ENCODE measurements around the gene FER. TPM values are rescaled to one million over a fixed set of nuclear protein-coding genes. Genes with fewer than 3 reads are reported as not detected.
"Not testable (repeated sequence)": the region's sequence is repeated elsewhere in the genome, so short reads cannot be mapped to it uniquely, and the experiment has no call there.

Gene FER
- total RNA-seq, 5 donors from 2014 or later (not counting 1 experiment from before 2014, with no cell fraction given) = 7.0 to 19.6 (median 10.4) TPM

DNA sequence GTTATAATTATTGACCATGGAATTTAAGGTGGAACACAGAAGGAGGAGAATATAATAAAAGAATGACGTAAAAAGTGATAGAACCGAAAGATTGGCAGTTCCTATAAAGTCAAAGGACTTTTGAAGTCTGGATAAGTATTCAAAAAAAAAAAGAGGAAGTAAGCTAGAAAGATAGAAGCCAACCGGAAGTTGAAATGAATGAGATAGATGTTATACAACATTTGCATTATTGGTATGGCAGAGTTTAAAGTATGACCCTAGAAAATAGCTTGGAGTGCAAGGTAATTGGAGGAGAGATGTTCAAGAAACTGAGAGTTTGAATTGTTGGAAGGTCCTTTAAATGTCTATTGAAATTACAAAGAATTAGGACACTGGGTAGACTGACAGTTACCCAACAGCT, 293.6 kb downstream of the FER start:
- no peak overlapping the region for H3K27ac ChIP-seq (ENCODE audit: low read length)
- no peaks in the 10 kb centered on the region for H3K27me3 ChIP-seq (replicated peaks in 1 of 2; ENCODE audit: control insufficient read depth in 2 of 2, extremely low read depth in 1 of 2, insufficient read depth in 2 of 2, low read length in 1 of 2)
- ATAC-seq (replicated peaks in 1 of 4) (no peak), DNase-seq (no peak)
- Mint-ChIP-seq H3K4me3 (no peak overlapping the region), H3K27ac (no peak overlapping the region), H3K36me3 (no peaks in the 10 kb centered on the region), H3K4me1 (no peaks in the 10 kb centered on the region), H3K27me3 (no peaks in the 10 kb centered on the region), H3K9me3 (no peaks in the 10 kb centered on the region)
- H3K4me1 ChIP-seq (ENCODE audit: control insufficient read depth in 1 of 2, extremely low read depth in 1 of 2, insufficient read depth in 2 of 2, low read length in 2 of 2) = no peaks in the 10 kb centered on the region
- no peaks in the 10 kb centered on the region for H3K36me3 ChIP-seq (ENCODE audit: control insufficient read depth in 2 of 2, extremely low read depth in 1 of 2, insufficient read depth in 1 of 2, low read length in 1 of 2)
- CTCF ChIA-PET = interaction anchor here in 1 of 2 donors (0.6 kb wide), 1 partner anchor 398 kb away, joined by 3 read pairs; no protein-coding TSS in a partner anchor
- WGBS (ENCODE audit: insufficient coverage) = 74% methylated on average over 3 of the region's 3 CpGs
- POLR2A ChIA-PET = no interaction called here
- no peaks in the 10 kb centered on the region for H3K9me3 ChIP-seq
- H3K4me3 ChIP-seq (ENCODE audit: control insufficient read depth in 1 of 2, extremely low read depth in 1 of 2, low read length in 1 of 2) = no peak overlapping the region

DNA sequence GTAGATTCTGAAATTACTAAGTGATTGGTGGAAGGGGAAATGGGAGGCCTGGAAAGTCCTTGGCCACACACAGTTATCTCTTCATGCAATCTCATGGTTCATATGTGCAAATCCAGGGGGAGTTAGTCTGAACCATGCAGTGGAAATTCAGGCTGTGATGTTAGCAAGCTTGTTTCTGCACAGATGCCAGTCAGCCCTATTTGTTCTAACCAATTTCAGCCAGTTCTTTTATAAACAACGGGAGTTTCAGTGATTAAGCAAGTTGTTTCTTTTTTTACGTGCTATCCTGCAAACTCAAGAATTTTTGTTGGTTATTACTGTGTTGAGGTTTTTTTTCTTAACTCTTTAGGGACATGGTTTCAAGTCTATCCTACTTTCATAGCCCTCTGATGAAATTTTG, 298.0 kb downstream of the FER start:
- Histone ChIP-seq H3K27me3 (replicated peaks in 1 of 2; ENCODE audit: control insufficient read depth in 2 of 2, extremely low read depth in 1 of 2, insufficient read depth in 2 of 2, low read length in 1 of 2) (no peaks in the 10 kb centered on the region), H3K4me3 (ENCODE audit: control insufficient read depth in 1 of 2, extremely low read depth in 1 of 2, low read length in 1 of 2) (no peak overlapping the region), H3K4me1 (ENCODE audit: control insufficient read depth in 1 of 2, extremely low read depth in 1 of 2, insufficient read depth in 2 of 2, low read length in 2 of 2) (no peaks in the 10 kb centered on the region), H3K27ac (ENCODE audit: low read length) (no peak overlapping the region), H3K36me3 (ENCODE audit: control insufficient read depth in 2 of 2, extremely low read depth in 1 of 2, insufficient read depth in 1 of 2, low read length in 1 of 2) (no peaks in the 10 kb centered on the region), H3K9me3 (no peaks in the 10 kb centered on the region)
- CTCF ChIA-PET = no interaction called here
- POLR2A ChIA-PET = interaction anchor here in 1 of 2 donors (1.0 kb wide), 1 partner anchor 20 kb away, joined by 3 read pairs; no protein-coding TSS in a partner anchor
- H3K27me3 Mint-ChIP-seq = no peaks in the 10 kb centered on the region
- no peak overlapping the region for H3K27ac Mint-ChIP-seq
- H3K4me1 Mint-ChIP-seq = no peaks in the 10 kb centered on the region
- DNase-seq (no peak), ATAC-seq (replicated peaks in 1 of 4) (no peak)
- H3K36me3 Mint-ChIP-seq = peaks cover 3% of the 10 kb centered on the region
- WGBS (ENCODE audit: insufficient coverage) = no CpG with 5 or more reads among the region's 2 CpGs
- no peak overlapping the region for H3K4me3 Mint-ChIP-seq
- no peaks in the 10 kb centered on the region for H3K9me3 Mint-ChIP-seq

DNA sequence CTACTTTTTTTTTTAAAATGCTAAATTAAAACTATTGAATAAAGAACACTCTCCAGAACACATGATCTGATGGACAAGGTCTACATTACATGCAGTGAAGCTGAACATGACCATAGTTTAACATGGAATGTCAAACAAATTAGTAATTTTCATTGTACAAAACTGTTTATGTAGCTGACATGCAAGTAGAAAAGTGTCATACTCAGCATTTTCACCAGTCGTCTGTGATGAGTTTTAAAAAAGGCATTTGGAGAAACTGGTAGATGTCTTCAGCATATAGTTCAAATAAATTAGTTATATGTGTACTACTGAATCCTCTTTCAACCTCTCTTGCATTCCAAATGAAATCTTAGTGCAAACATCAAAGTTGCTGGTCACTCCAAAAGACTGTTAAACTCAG, 301.9 kb downstream of the FER start:
- ChIA-PET CTCF (no interaction called here), POLR2A (no interaction called here)
- Mint-ChIP-seq H3K27me3 (no peaks in the 10 kb centered on the region), H3K4me3 (no peak overlapping the region), H3K27ac (no peak overlapping the region), H3K9me3 (no peaks in the 10 kb centered on the region), H3K4me1 (no peaks in the 10 kb centered on the region), H3K36me3 (peaks cover 21% of the 10 kb centered on the region)
- H3K27me3 ChIP-seq (replicated peaks in 1 of 2; ENCODE audit: control insufficient read depth in 2 of 2, extremely low read depth in 1 of 2, insufficient read depth in 2 of 2, low read length in 1 of 2) = no peaks in the 10 kb centered on the region
- DNase-seq = no peak
- H3K36me3 ChIP-seq (ENCODE audit: control insufficient read depth in 2 of 2, extremely low read depth in 1 of 2, insufficient read depth in 1 of 2, low read length in 1 of 2) = no peaks in the 10 kb centered on the region
- no peak for ATAC-seq (replicated peaks in 1 of 4)
- WGBS (ENCODE audit: insufficient coverage) = no CpG with 5 or more reads among the region's 1 CpG
- H3K4me1 ChIP-seq (ENCODE audit: control insufficient read depth in 1 of 2, extremely low read depth in 1 of 2, insufficient read depth in 2 of 2, low read length in 2 of 2) = no peaks in the 10 kb centered on the region
- no peak overlapping the region for H3K27ac ChIP-seq (ENCODE audit: low read length)
- no peak overlapping the region for H3K4me3 ChIP-seq (ENCODE audit: control insufficient read depth in 1 of 2, extremely low read depth in 1 of 2, low read length in 1 of 2)
- no peaks in the 10 kb centered on the region for H3K9me3 ChIP-seq

DNA sequence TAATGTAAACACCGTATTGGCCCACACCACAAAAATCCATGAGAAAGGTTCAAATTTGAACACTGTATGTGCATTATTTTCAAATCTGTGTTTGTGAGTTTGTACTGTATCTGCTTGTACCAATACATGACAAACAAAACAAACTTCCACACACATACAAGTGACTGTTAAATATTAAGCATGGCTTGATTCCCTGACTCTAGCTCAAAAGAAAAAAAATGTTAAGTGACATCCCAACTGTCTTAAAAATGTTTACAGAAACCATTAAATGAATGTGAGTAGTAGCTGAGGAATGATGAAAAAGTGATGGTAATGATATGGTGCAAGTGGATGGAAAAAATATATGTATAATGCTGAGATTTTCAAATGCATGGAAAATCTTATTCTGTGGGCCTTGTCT, 302.6 kb downstream of the FER start:
- ATAC-seq (replicated peaks in 1 of 4); H3K27me3 ChIP-seq (replicated peaks in 1 of 2; ENCODE audit: control insufficient read depth in 2 of 2, extremely low read depth in 1 of 2, insufficient read depth in 2 of 2, low read length in 1 of 2); DNase-seq; H3K4me3 Mint-ChIP-seq; H3K27ac ChIP-seq (ENCODE audit: low read length); H3K27ac Mint-ChIP-seq; H3K4me3 ChIP-seq (ENCODE audit: control insufficient read depth in 1 of 2, extremely low read depth in 1 of 2, low read length in 1 of 2); H3K27me3 Mint-ChIP-seq; H3K9me3 Mint-ChIP-seq; H3K4me1 Mint-ChIP-seq; H3K9me3 ChIP-seq; H3K36me3 ChIP-seq (ENCODE audit: control insufficient read depth in 2 of 2, extremely low read depth in 1 of 2, insufficient read depth in 1 of 2, low read length in 1 of 2); POLR2A ChIA-PET; H3K4me1 ChIP-seq (ENCODE audit: control insufficient read depth in 1 of 2, extremely low read depth in 1 of 2, insufficient read depth in 2 of 2, low read length in 2 of 2): not testable (repeated sequence)
- peaks cover 21% of the 10 kb centered on the region for H3K36me3 Mint-ChIP-seq
- WGBS (ENCODE audit: insufficient coverage) = no CpG with 5 or more reads among the region's 1 CpG
- CTCF ChIA-PET = interaction anchor here in 1 of 2 donors (0.6 kb wide), 1 partner anchor 8 kb away, joined by 8 read pairs; no protein-coding TSS in a partner anchor

DNA sequence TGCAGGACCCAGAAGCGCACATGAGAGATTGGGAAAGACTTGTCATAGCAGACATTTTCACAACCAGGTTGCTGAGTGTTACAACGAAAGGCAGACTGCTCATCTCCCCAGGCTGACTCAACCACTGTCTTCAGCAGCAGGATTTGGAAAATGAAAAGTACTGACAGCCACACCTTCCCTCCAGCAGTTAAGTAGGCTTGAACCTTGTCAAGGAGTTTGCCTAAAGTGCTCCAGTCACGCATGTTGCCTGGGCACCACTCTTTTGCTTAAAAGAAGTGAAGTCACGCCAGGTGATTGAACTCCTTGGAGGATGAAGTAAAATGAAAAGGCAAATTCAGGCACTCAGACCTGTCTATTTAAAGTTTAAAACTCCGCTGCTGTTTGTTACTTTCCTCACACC, 304.5 kb downstream of the FER start:
- H3K4me1 Mint-ChIP-seq; H3K27me3 ChIP-seq (replicated peaks in 1 of 2; ENCODE audit: control insufficient read depth in 2 of 2, extremely low read depth in 1 of 2, insufficient read depth in 2 of 2, low read length in 1 of 2); ATAC-seq (replicated peaks in 1 of 4); H3K27me3 Mint-ChIP-seq; H3K27ac Mint-ChIP-seq; CTCF ChIA-PET; H3K9me3 ChIP-seq; H3K4me1 ChIP-seq (ENCODE audit: control insufficient read depth in 1 of 2, extremely low read depth in 1 of 2, insufficient read depth in 2 of 2, low read length in 2 of 2); H3K4me3 ChIP-seq (ENCODE audit: control insufficient read depth in 1 of 2, extremely low read depth in 1 of 2, low read length in 1 of 2); H3K4me3 Mint-ChIP-seq; POLR2A ChIA-PET; H3K9me3 Mint-ChIP-seq; H3K27ac ChIP-seq (ENCODE audit: low read length); H3K36me3 ChIP-seq (ENCODE audit: control insufficient read depth in 2 of 2, extremely low read depth in 1 of 2, insufficient read depth in 1 of 2, low read length in 1 of 2); DNase-seq: not testable (repeated sequence)
- peaks cover 21% of the 10 kb centered on the region for H3K36me3 Mint-ChIP-seq
- WGBS (ENCODE audit: insufficient coverage) = 80% methylated on average over 1 of the region's 5 CpGs

DNA sequence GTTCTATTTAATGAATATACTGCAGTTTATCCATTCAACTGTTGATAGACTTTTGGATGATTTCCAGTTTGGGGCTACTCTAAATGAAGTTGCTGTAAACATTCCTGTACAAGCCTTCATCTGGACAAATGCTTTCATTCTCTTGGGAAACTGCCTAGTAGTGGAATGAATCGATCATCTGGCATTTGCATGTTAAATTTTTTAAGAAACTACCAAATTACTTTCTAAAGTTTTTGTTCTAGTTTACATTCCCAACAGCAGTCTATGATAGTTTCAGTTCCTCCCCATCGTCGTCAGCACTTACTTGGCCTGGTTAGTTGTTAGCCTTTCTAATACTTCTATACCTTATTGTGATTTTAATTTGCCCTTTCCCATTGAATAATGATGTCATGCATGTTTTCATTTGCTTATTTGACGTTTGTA, 306.3 kb downstream of the FER start:
- Histone ChIP-seq H3K27me3 (replicated peaks in 1 of 2; ENCODE audit: control insufficient read depth in 2 of 2, extremely low read depth in 1 of 2, insufficient read depth in 2 of 2, low read length in 1 of 2) (no peaks in the 10 kb centered on the region), H3K36me3 (ENCODE audit: control insufficient read depth in 2 of 2, extremely low read depth in 1 of 2, insufficient read depth in 1 of 2, low read length in 1 of 2) (no peaks in the 10 kb centered on the region), H3K4me3 (ENCODE audit: control insufficient read depth in 1 of 2, extremely low read depth in 1 of 2, low read length in 1 of 2) (no peak overlapping the region), H3K27ac (ENCODE audit: low read length) (no peak overlapping the region), H3K9me3 (no peaks in the 10 kb centered on the region), H3K4me1 (ENCODE audit: control insufficient read depth in 1 of 2, extremely low read depth in 1 of 2, insufficient read depth in 2 of 2, low read length in 2 of 2) (no peaks in the 10 kb centered on the region)
- Mint-ChIP-seq H3K27me3 (no peaks in the 10 kb centered on the region), H3K4me3 (no peak overlapping the region), H3K27ac (no peak overlapping the region), H3K36me3 (peaks cover 22% of the 10 kb centered on the region), H3K9me3 (no peaks in the 10 kb centered on the region), H3K4me1 (no peaks in the 10 kb centered on the region)
- DNase-seq (no peak), ATAC-seq (replicated peaks in 1 of 4) (no peak)
- ChIA-PET CTCF (no interaction called here), POLR2A (no interaction called here)
- WGBS (ENCODE audit: insufficient coverage) = no CpG with 5 or more reads among the region's 4 CpGs

DNA sequence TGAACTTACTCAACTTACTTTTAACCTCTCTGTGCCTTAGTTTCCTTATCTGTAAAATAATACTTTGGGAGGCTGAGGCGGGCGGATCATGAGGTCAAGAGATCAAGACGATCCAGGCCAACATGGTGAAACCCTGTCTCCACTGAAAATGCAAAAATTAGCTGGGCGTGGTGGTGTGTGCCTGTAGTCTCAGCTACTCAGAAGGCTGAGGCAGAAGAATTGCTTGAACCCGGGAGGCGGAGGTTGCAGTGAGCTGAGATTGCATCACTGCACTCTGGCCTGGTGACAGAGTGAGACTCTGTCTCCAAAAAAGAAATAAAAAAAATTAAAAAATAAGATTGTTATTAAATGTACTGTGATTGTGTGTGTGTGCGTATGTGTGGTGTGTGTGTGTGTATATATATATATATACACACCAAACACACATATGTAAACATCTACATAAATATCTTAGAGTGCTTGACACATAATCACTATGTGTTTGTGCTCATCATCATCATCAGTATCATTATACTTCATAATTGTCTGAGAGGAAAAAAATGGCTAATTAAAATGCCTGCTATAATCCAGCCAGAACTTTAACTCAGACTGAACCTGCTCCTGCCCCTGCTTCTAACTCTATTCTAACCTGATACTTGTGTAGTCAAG, 312.8 kb downstream of the FER start:
- Mint-ChIP-seq H3K9me3 (no peaks in the 10 kb centered on the region), H3K27ac (no peak overlapping the region), H3K4me1 (no peaks in the 10 kb centered on the region), H3K36me3 (peaks cover 7% of the 10 kb centered on the region), H3K4me3 (no peak overlapping the region), H3K27me3 (no peaks in the 10 kb centered on the region)
- Histone ChIP-seq H3K36me3 (ENCODE audit: control insufficient read depth in 2 of 2, extremely low read depth in 1 of 2, insufficient read depth in 1 of 2, low read length in 1 of 2) (no peaks in the 10 kb centered on the region), H3K4me1 (ENCODE audit: control insufficient read depth in 1 of 2, extremely low read depth in 1 of 2, insufficient read depth in 2 of 2, low read length in 2 of 2) (no peaks in the 10 kb centered on the region), H3K4me3 (ENCODE audit: control insufficient read depth in 1 of 2, extremely low read depth in 1 of 2, low read length in 1 of 2) (no peak overlapping the region), H3K9me3 (no peaks in the 10 kb centered on the region), H3K27me3 (replicated peaks in 1 of 2; ENCODE audit: control insufficient read depth in 2 of 2, extremely low read depth in 1 of 2, insufficient read depth in 2 of 2, low read length in 1 of 2) (no peaks in the 10 kb centered on the region), H3K27ac (ENCODE audit: low read length) (no peak overlapping the region)
- ATAC-seq (replicated peaks in 1 of 4) (no peak), DNase-seq (no peak)
- CTCF ChIA-PET = no interaction called here
- POLR2A ChIA-PET = no interaction called here
- 100% methylated on average over 2 of the region's 7 CpGs for WGBS (ENCODE audit: insufficient coverage)

Data from T-cell (primary cell).